Measurements from ENCODE around the gene VWA1.
"Not testable (repeated sequence)": the region's sequence is repeated elsewhere in the genome, so short reads cannot be mapped to it uniquely, and the experiment has no call there.

VWA1 gene

GRCh38 chr1:1455934-1456333 is 20.4 kb downstream of the VWA1 start:
- DNase-seq (ENCODE audit: low read depth, low spot score) = not testable (repeated sequence)

GRCh38 chr1:1456683-1457255 is 21.3 kb downstream of the VWA1 start:
- not testable (repeated sequence) for DNase-seq (ENCODE audit: low read depth, low spot score)

GRCh38 chr1:1459156-1459555 is 23.7 kb downstream of the VWA1 start:
- not testable (repeated sequence) for DNase-seq (ENCODE audit: low read depth, low spot score)

- DNase-seq (ENCODE audit: low read depth, low spot score) = not testable (repeated sequence)
These were observed 24.2 kb downstream of the VWA1 start for GRCh38 chr1:1459711-1460110.

- no peak for DNase-seq (ENCODE audit: low read depth, low spot score)
These were observed 25.1 kb downstream of the VWA1 start for GRCh38 chr1:1460540-1461130.

- DNase-seq (ENCODE audit: low read depth, low spot score) = no peak
These were observed 26.3 kb downstream of the VWA1 start for GRCh38 chr1:1461721-1462317.

GRCh38 chr1:1462318-1462966 is 27.0 kb downstream of the VWA1 start:
- DNase-seq (ENCODE audit: low read depth, low spot score) = no peak

GRCh38 chr1:1463312-1463711 is 27.8 kb downstream of the VWA1 start:
- DNase-seq (ENCODE audit: low read depth, low spot score) = no peak

GRCh38 chr1:1468196-1468985 is 32.9 kb downstream of the VWA1 start:
- not testable (repeated sequence) for DNase-seq (ENCODE audit: low read depth, low spot score)

- DNase-seq (ENCODE audit: low read depth, low spot score) = no peak
These were observed 35.3 kb downstream of the VWA1 start for GRCh38 chr1:1470626-1471388.

GRCh38 chr1:1471389-1472052 is 36.0 kb downstream of the VWA1 start, which contains the start of gene ATAD3B:
Gene ATAD3B, plus strand, starts transcription at chr1:1471765. Its CDS starts 120 bp downstream, at chr1:1471885.
- peak; percentile 97 for DNase-seq (ENCODE audit: low read depth, low spot score)

- peak; percentile 10 for DNase-seq (ENCODE audit: low read depth, low spot score)
These were observed 36.8 kb downstream of the VWA1 start for GRCh38 chr1:1472053-1472876.

- not testable (repeated sequence) for DNase-seq (ENCODE audit: low read depth, low spot score)
These were observed 40.5 kb downstream of the VWA1 start for GRCh38 chr1:1476011-1476410.

GRCh38 chr1:1477206-1477605 is 41.7 kb downstream of the VWA1 start:
- no peak for DNase-seq (ENCODE audit: low read depth, low spot score)

- DNase-seq (ENCODE audit: low read depth, low spot score) = no peak
These were observed 44.3 kb downstream of the VWA1 start for GRCh38 chr1:1479547-1480487.

GRCh38 chr1:1480488-1480867 is 45.0 kb downstream of the VWA1 start:
- not testable (repeated sequence) for DNase-seq (ENCODE audit: low read depth, low spot score)

- not testable (repeated sequence) for DNase-seq (ENCODE audit: low read depth, low spot score)
These were observed 46.3 kb downstream of the VWA1 start for GRCh38 chr1:1481811-1482210.

- no peak for DNase-seq (ENCODE audit: low read depth, low spot score)
These were observed 47.4 kb downstream of the VWA1 start for GRCh38 chr1:1482856-1483255.

- DNase-seq (ENCODE audit: low read depth, low spot score) = no peak
These were observed 48.2 kb downstream of the VWA1 start for GRCh38 chr1:1483714-1484113.

All from astrocyte of the hippocampus (primary cell).